HG03521 (cell line): ENCODE measurements around the gene PRSS35.
"Not testable (repeated sequence)": the region's sequence is repeated elsewhere in the genome, so short reads cannot be mapped to it uniquely, and the experiment has no call there.

ENCODE experiments used
- ATAC-seq: cut with Tn5 transposase; IDR thresholded peaks from one replicate; pipeline ENCODE4 v1.9.1; 2021; ENCODE audit warnings: mild to moderate bottlenecking, moderate library complexity; ENCODE audit not compliant: unreplicated experiment

The PRSS35 gene

GRCh38 chr6:83511901-83512681 lies at the start of gene PRSS35:
PRSS35 (plus strand) TSS chr6:83512534; CDS start chr6:83523442, 10,908 bp downstream.
- ATAC-seq: no peak

GRCh38 chr6:83463886-83464285 lies 48.4 kb upstream of the PRSS35 start:
- ATAC-seq: no peak

GRCh38 chr6:83464381-83465140 lies 47.8 kb upstream of the PRSS35 start:
- no peak for ATAC-seq

GRCh38 chr6:83466328-83466727 lies 46.0 kb upstream of the PRSS35 start:
- no peak for ATAC-seq

GRCh38 chr6:83467620-83468036 lies 44.7 kb upstream of the PRSS35 start:
- ATAC-seq: no peak

GRCh38 chr6:83470001-83470400 lies 42.3 kb upstream of the PRSS35 start:
- no peak for ATAC-seq

GRCh38 chr6:83470587-83470986 lies 41.7 kb upstream of the PRSS35 start:
- no peak for ATAC-seq

GRCh38 chr6:83472767-83473166 lies 39.6 kb upstream of the PRSS35 start:
- no peak for ATAC-seq

- no peak for ATAC-seq
Measured at GRCh38 chr6:83474309-83474708, 38.0 kb upstream of the PRSS35 start.

GRCh38 chr6:83476971-83477370 lies 35.4 kb upstream of the PRSS35 start:
- no peak for ATAC-seq

- ATAC-seq: no peak
Measured at GRCh38 chr6:83479389-83479788, 32.9 kb upstream of the PRSS35 start.

GRCh38 chr6:83480470-83480869 lies 31.9 kb upstream of the PRSS35 start:
- no peak for ATAC-seq

- ATAC-seq: not testable (repeated sequence)
Measured at GRCh38 chr6:83481938-83482337, 30.4 kb upstream of the PRSS35 start.

GRCh38 chr6:83488448-83488847 lies 23.9 kb upstream of the PRSS35 start:
- no peak for ATAC-seq

GRCh38 chr6:83488861-83489260 lies 23.5 kb upstream of the PRSS35 start:
- no peak for ATAC-seq

- ATAC-seq: no peak
Measured at GRCh38 chr6:83490217-83490807, 22.0 kb upstream of the PRSS35 start.

GRCh38 chr6:83505356-83505755 lies 7.0 kb upstream of the PRSS35 start:
- ATAC-seq: no peak

GRCh38 chr6:83509441-83509840 lies 2.9 kb upstream of the PRSS35 start:
- no peak for ATAC-seq

- ATAC-seq: no peak
Measured at GRCh38 chr6:83510791-83511190, 1.5 kb upstream of the PRSS35 start.

GRCh38 chr6:83511266-83511665 lies 1.1 kb upstream of the PRSS35 start:
- ATAC-seq: no peak

- ATAC-seq: no peak
Measured at GRCh38 chr6:83514466-83514865, 2.1 kb downstream of the PRSS35 start.
